HepG2 (cell line): Measurements from ENCODE around the gene TK1. TPM values are rescaled to one million over a fixed set of nuclear protein-coding genes. Genes with fewer than 3 reads are reported as not detected.

Experiments
- ARHGAP35 ChIP-seq: sonication (generic); formaldehyde crosslinking; IDR thresholded peaks from 2 replicates; pipeline ENCODE4 v1.9.0; 2022; ENCODE audit warnings: mild to moderate bottlenecking, inconsistent platforms, moderate library complexity, missing genetic modification reagents, borderline replicate concordance
- DPF2 ChIP-seq: sonication (generic); formaldehyde crosslinking; IDR thresholded peaks from 2 replicates; pipeline ENCODE4 v1.4.0; 2020; ENCODE audit warnings: mild to moderate bottlenecking, low read depth, missing genetic modification reagents, borderline replicate concordance
- EP300 ChIP-seq, 3 experiments: sonication (generic) in 1 of 3; formaldehyde crosslinking in 1 of 3; IDR thresholded peaks; 2 replicates each; pipeline versions ENCODE4 v1.5.1 to v1.6.1; 2011 to 2020; ENCODE audit warnings: low read depth in 2 of 3, low read length in 2 of 3, borderline replicate concordance in 1 of 3, improper control_type of control experiment in 1 of 3, mild to moderate bottlenecking in 1 of 3, missing genetic modification reagents in 1 of 3, moderate library complexity in 1 of 3
- FOXK2 ChIP-seq: fragments of 450-650 bp; IDR thresholded peaks from 2 replicates; pipeline ENCODE4 v1.6.1; 2016
- KAT2B ChIP-seq: fragments of 150-350 bp; IDR thresholded peaks from 2 replicates; pipeline ENCODE4 v1.6.1; 2014; ENCODE audit warnings: low read depth, low read length, borderline replicate concordance
- PRPF4 ChIP-seq: fragments of 200-400 bp; formaldehyde crosslinking; IDR thresholded peaks from 2 replicates; pipeline ENCODE4 v1.6.1; 2016; ENCODE audit warnings: low read length, low read depth; ENCODE audit not compliant: poor library complexity, severe bottlenecking
- RFX5 ChIP-seq: IDR thresholded peaks from 2 replicates; pipeline ENCODE4 v1.6.1; 2011; ENCODE audit warnings: low read depth, low read length, improper control_type of control experiment
- TAF15 ChIP-seq: fragments of 200-400 bp; formaldehyde crosslinking; IDR thresholded peaks from one replicate; pipeline ENCODE4 v1.6.1; 2018; ENCODE audit warnings: mild to moderate bottlenecking, low read depth, low read length; ENCODE audit not compliant: poor library complexity, severe bottlenecking
- TBX3 ChIP-seq: fragments of 450-650 bp; IDR thresholded peaks from 2 replicates; pipeline ENCODE4 v1.6.1; 2017; ENCODE audit warnings: antibody characterized with exemption, mild to moderate bottlenecking, inconsistent platforms, borderline replicate concordance
- TP53 ChIP-seq: sonication (generic); formaldehyde crosslinking; conservative IDR thresholded peaks from 2 replicates; pipeline ENCODE4 v1.4.0; 2020; ENCODE audit warnings: missing genetic modification reagents
- ZNF333 ChIP-seq: sonication (generic); formaldehyde crosslinking; IDR thresholded peaks from 2 replicates; pipeline ENCODE4 v1.4.0; 2020; ENCODE audit warnings: mild to moderate bottlenecking, missing genetic modification reagents, borderline replicate concordance
- ZNF354B ChIP-seq: sonication (generic); formaldehyde crosslinking; IDR thresholded peaks from 2 replicates; pipeline ENCODE4 v1.8.0; 2022; ENCODE audit warnings: mild to moderate bottlenecking, missing genetic modification reagents
- ZNF562 ChIP-seq: sonication (generic); formaldehyde crosslinking; IDR thresholded peaks from 2 replicates; pipeline ENCODE4 v1.8.0; 2022; ENCODE audit warnings: missing genetic modification reagents, borderline replicate concordance
- ZNF788 ChIP-seq: sonication (generic); formaldehyde crosslinking; IDR thresholded peaks from 2 replicates; pipeline ENCODE4 v1.5.0; 2020; ENCODE audit warnings: mild to moderate bottlenecking, missing genetic modification reagents, borderline replicate concordance
- polyA plus RNA-seq, 8 experiments: library from polyadenylated mRNA; depleted of rRNA in 3 of 8; stranded (reverse) in 7 of 8; unstranded in 1 of 8; fragments of >200 nt; fragmentation: Illumina TruSeq in 4 of 8; extraction: Trizol in 4 of 8; gene quantifications; 2 replicates each; pipeline versions ENCODE4 v1.2.1 to v1.2.3, GENCODE V29; 2011 to 2016; ENCODE audit warnings: low read depth in 4 of 8, missing spikeins in 1 of 8, mixed read lengths in 1 of 8; ENCODE audit not compliant: insufficient read depth in 1 of 8
- total RNA-seq, 5 experiments: library from RNA; depleted of rRNA; stranded (reverse); fragments of >200 nt; fragmentation: Illumina TruSeq; extraction: Trizol; gene quantifications; 2 replicates each; pipeline ENCODE4 v1.2.3, GENCODE V29; 2016; ENCODE audit warnings: low read depth in 1 of 5
- TF ChIP-seq, protein P1 (sequence below): sonication (generic); formaldehyde crosslinking; IDR thresholded peaks from 2 replicates; pipeline ENCODE4 v1.9.0; 2021; ENCODE audit warnings: mild to moderate bottlenecking, missing genetic modification reagents
- TF ChIP-seq, protein P2 (sequence below): IDR thresholded peaks from 2 replicates; pipeline ENCODE4 v1.6.1; 2016; ENCODE audit warnings: missing compliant biosample characterization, missing genetic modification reagents, borderline replicate concordance
- TF ChIP-seq, protein P3 (sequence below): sonication (generic); formaldehyde crosslinking; IDR thresholded peaks from 2 replicates; pipeline ENCODE4 v1.9.0; 2022; ENCODE audit warnings: low read depth, missing genetic modification reagents

The TK1 gene
- total and polyA plus RNA-seq, 2 of the 13 experiments (the other 11 are each of a cell fraction or from before 2014, with no cell fraction given), result 45.0 to 96.0 TPM

DNA sequence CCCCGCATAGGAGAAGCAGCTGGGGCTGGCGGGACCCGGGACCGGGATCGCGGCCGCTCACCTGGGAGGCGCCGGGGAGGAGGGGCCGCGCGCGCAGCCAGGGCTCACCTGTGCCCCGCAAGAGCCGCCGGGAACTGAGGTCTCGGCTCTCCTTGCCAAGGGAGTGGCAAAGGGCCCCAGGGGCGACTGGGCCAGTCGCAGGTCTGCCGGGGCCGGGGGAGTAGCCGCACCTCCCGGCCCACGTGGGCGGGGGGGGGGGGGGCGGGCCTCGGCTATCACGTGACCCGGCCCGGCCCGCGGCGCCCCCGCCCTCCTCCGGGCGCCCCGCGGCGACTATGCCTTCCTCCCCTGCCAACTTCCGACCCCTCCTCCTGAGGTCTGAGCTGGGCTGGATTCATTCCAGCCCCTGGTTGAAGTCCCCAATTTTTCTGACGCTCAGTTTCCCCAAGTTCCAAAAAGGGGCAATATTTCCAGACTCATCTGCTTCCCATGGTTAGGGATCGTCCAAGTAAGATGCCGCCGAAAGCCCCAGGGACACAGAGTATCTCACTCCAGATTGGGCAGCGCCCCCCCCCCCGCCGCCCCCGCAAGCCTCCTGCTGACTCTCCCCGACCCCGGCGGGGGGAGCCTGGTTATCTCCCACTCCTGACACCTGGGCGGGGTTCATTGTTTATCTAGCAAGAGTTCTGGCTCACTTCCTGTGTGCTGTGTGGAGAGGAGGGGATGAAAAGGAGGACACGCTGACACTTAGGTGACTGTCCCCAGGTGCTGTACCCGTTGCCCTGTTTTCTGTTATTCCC is 58.1 kb downstream of the TK1 start, which contains the start of gene TMC6 (continued):
- TF ChIP-seq TAF15, result no peak
- no peak for TF ChIP-seq ZNF354B
- TF ChIP-seq TBX3, result no peak; the same call in 1 of the 2 replicates
- TF ChIP-seq, protein P1, sequence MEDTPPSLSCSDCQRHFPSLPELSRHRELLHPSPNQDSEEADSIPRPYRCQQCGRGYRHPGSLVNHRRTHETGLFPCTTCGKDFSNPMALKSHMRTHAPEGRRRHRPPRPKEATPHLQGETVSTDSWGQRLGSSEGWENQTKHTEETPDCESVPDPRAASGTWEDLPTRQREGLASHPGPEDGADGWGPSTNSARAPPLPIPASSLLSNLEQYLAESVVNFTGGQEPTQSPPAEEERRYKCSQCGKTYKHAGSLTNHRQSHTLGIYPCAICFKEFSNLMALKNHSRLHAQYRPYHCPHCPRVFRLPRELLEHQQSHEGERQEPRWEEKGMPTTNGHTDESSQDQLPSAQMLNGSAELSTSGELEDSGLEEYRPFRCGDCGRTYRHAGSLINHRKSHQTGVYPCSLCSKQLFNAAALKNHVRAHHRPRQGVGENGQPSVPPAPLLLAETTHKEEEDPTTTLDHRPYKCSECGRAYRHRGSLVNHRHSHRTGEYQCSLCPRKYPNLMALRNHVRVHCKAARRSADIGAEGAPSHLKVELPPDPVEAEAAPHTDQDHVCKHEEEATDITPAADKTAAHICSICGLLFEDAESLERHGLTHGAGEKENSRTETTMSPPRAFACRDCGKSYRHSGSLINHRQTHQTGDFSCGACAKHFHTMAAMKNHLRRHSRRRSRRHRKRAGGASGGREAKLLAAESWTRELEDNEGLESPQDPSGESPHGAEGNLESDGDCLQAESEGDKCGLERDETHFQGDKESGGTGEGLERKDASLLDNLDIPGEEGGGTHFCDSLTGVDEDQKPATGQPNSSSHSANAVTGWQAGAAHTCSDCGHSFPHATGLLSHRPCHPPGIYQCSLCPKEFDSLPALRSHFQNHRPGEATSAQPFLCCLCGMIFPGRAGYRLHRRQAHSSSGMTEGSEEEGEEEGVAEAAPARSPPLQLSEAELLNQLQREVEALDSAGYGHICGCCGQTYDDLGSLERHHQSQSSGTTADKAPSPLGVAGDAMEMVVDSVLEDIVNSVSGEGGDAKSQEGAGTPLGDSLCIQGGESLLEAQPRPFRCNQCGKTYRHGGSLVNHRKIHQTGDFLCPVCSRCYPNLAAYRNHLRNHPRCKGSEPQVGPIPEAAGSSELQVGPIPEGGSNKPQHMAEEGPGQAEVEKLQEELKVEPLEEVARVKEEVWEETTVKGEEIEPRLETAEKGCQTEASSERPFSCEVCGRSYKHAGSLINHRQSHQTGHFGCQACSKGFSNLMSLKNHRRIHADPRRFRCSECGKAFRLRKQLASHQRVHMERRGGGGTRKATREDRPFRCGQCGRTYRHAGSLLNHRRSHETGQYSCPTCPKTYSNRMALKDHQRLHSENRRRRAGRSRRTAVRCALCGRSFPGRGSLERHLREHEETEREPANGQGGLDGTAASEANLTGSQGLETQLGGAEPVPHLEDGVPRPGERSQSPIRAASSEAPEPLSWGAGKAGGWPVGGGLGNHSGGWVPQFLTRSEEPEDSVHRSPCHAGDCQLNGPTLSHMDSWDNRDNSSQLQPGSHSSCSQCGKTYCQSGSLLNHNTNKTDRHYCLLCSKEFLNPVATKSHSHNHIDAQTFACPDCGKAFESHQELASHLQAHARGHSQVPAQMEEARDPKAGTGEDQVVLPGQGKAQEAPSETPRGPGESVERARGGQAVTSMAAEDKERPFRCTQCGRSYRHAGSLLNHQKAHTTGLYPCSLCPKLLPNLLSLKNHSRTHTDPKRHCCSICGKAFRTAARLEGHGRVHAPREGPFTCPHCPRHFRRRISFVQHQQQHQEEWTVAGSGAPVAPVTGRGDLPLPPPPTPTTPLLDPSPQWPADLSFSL (CRISPR knock-in tag), result no peak
- no peak for TF ChIP-seq PRPF4
- TF ChIP-seq RFX5, result no peak
- TF ChIP-seq, protein P2, sequence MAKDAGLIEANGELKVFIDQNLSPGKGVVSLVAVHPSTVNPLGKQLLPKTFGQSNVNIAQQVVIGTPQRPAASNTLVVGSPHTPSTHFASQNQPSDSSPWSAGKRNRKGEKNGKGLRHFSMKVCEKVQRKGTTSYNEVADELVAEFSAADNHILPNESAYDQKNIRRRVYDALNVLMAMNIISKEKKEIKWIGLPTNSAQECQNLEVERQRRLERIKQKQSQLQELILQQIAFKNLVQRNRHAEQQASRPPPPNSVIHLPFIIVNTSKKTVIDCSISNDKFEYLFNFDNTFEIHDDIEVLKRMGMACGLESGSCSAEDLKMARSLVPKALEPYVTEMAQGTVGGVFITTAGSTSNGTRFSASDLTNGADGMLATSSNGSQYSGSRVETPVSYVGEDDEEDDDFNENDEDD, result peak; percentile 19; the same call in 1 of the 2 replicates
- TF ChIP-seq, protein P3, sequence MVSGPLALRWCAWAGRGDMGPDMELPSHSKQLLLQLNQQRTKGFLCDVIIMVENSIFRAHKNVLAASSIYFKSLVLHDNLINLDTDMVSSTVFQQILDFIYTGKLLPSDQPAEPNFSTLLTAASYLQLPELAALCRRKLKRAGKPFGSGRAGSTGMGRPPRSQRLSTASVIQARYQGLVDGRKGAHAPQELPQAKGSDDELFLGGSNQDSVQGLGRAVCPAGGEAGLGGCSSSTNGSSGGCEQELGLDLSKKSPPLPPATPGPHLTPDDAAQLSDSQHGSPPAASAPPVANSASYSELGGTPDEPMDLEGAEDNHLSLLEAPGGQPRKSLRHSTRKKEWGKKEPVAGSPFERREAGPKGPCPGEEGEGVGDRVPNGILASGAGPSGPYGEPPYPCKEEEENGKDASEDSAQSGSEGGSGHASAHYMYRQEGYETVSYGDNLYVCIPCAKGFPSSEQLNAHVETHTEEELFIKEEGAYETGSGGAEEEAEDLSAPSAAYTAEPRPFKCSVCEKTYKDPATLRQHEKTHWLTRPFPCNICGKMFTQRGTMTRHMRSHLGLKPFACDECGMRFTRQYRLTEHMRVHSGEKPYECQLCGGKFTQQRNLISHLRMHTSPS (CRISPR knock-in tag), result peak; percentile 67
- no peak for TF ChIP-seq ZNF562 (CRISPR knock-in tag)
- TF ChIP-seq ZNF333, result no peak
- no peak for TF ChIP-seq TP53
- TF ChIP-seq EP300 (IDR thresholded peaks at IDR 0.05; ENCODE audit: low read depth in 2 of 2, low read length in 2 of 2), result no peak
- no peak; the same call in 1 of the 2 replicates for TF ChIP-seq EP300 (CRISPR knock-in tag; IDR thresholded peaks at IDR 0.05; ENCODE audit: borderline replicate concordance)
- no peak for TF ChIP-seq FOXK2
- TF ChIP-seq ARHGAP35 (CRISPR knock-in tag), result no peak
- TF ChIP-seq KAT2B, result no peak
- peak; percentile 74 for TF ChIP-seq ZNF788
- TF ChIP-seq DPF2 (CRISPR knock-in tag), result no peak
